Effector CD4-positive, alpha-beta T cell (primary cell): ENCODE data around the gene FBXO40. TPM values are rescaled to one million over a fixed set of nuclear protein-coding genes. Genes with fewer than 3 reads are reported as not detected.
"Not testable (repeated sequence)": the region's sequence is repeated elsewhere in the genome, so short reads cannot be mapped to it uniquely, and the experiment has no call there.

Experiments used
- DNase-seq: peaks from one replicate; pipeline ENCODE4 v3.0.0-alpha.2; 2020
- total RNA-seq: gene quantifications from one replicate; lab custom pipeline; 2026; lab: John Stamatoyannopoulos, UW

FBXO40 gene, protein sequence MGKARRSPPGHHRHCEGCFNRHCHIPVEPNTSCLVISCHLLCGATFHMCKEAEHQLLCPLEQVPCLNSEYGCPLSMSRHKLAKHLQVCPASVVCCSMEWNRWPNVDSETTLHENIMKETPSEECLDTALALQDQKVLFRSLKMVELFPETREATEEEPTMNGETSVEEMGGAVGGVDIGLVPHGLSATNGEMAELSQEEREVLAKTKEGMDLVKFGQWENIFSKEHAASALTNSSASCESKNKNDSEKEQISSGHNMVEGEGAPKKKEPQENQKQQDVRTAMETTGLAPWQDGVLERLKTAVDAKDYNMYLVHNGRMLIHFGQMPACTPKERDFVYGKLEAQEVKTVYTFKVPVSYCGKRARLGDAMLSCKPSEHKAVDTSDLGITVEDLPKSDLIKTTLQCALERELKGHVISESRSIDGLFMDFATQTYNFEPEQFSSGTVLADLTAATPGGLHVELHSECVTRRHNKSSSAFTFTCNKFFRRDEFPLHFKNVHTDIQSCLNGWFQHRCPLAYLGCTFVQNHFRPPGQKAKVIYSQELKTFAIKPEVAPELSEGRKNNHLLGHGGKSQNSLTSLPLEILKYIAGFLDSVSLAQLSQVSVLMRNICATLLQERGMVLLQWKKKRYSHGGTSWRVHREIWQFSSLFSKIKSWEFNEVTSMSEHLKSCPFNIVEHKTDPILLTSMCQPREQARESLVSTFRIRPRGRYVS
- not detected for total RNA-seq

DNA sequence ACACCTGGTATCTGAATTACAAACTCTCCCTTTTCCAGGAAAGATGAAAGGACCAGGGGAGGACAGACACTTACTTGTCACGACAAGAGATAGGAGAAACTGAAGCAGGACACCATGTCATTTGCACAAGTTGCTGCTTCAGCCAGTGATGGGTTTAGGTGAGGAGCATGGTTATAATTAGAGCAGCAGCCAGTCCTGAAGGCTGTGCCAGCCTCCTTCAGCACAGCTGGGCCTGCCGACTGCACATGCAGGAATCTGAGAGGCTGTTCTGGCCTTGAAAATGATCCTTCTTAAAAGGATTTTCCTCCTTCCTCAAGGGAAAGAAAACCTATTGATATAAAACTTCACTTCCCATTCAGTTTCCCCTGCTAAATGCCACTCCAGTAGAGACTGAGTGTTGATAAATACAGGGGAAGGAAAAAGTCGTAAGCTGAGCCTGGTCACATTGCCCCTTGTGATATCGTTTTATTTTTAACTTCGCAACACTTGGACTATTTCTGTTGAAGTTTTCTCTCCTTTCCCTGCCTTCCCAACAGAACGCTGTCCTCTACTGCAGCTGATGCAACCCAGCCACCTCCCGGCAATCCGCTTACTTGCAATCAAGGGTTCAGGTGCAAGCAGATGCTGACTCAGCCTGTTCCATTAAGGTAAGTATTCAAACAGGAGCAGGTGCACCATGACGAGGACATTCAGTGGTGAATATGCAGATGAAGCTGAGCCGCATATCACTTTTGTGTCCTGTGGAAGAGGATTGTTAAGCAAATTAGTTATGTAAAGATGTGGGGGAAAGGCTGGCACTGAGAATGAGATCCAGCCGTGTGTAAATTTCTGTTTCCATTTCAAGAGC is at the start of gene FBXO40:
TSS of gene FBXO40 (plus strand) at position 524 of the 847 bp plus-strand sequence. CDS start 27,197 bp downstream, outside the sequence.
- no peak for DNase-seq

DNA sequence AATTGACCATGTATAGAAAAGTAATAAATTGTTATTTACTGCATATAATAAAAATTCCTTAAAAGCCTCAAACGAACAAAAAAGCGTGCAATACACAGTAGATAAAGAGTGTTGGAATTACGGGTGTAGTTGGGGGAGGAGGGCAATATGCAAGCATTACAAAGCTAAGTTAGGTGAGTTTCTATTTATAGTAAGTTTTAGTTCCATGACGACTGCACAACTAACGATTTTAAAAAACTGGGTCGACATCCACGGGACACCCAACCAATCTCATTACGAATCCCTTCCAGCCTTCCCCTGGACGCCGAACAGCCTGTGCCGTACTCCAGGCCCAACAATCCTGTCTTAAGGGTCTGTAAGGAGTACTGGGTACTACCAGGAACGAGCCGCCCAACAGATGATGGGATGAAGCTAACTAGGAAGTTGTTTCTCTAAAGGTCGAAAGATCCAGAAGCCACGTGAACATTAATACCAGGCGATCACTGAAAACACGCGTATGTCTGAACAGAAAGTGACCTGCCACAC is 48.1 kb upstream of the FBXO40 start:
- no peak for DNase-seq

DNA sequence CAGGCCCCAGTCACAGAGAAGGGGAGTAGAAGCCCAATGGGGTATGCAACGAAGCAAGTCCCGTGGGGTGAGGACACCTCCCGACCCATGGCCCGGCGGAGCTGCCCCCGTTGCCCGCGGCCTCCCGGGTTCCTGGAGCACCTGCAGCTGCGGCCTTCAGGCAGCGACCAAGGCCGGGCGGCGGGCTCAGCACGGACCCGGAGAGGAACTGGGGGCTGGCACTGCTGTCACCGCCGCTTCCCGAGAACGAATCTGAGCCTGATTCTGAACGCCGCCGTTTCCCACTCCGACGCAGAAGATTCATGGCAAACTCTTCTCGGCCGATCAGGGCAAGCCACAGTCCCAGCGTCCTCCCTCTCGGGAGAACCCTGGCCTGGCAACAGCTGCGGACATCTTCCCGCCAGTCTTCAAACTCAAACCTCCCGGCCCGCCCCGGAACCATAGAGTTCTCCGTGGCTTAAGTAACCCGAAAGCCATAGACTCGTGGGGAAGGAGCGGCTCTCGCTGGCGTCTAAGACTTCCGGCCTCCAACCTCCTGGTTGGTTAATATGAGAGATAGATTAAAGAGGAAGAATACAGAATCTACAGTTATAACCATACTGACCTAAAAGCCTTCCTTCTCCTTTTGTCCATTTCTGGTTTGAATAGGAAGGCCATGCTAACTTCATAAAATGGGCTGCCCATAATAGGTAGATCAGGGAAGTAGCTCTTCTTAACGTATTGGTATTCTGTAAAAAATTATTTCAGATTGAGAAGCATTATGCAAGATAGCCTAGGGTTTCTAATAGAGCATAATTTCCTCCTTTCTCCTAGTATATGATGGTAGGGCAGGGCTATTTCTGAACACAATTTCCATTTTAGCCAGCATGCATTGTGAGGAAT is 47.4 kb upstream of the FBXO40 start, which contains the start of gene POLQ:
TSS of gene POLQ (minus strand) at position 415 of the 882 bp plus-strand sequence. CDS start at position 304, 111 bp downstream.
- DNase-seq: peak; percentile 82

DNA sequence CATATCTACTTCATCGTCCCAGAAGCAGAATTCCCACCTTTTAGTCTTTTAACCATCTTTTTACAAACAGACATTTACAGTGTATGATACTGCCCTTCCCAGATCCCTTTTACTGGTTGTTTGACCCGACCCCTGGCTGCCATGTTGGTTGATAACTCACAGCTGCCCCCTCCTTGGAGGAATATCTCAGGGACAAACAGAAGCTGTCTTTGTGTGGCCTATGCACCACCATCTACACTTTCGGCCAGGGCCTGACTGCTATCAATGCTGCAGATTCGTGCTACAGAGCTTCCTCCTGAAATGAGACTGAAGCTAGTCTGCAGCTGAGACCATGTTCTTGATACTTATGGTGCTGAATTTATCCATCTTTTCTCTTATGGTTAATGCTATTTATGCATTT is 40.8 kb upstream of the FBXO40 start:
- no peak for DNase-seq

DNA sequence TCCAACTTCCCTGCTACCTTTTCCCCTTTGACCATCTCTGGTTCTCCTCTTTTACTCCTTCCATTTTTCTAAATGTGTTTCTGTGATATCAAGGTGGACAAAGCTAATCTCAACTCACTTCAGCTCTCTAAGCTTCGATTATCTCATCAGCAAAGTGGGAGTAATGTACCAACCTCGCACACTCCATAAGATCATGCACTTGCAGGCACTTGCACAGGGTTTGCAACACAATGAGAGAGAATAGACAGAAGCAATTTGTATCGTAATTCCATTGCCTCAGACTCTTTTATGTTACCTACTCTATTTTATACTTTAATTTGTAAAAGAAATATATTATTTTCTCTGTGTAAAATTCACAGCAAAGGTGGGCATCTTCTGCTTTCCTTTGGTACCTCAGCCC is 40.4 kb upstream of the FBXO40 start:
- no peak for DNase-seq

DNA sequence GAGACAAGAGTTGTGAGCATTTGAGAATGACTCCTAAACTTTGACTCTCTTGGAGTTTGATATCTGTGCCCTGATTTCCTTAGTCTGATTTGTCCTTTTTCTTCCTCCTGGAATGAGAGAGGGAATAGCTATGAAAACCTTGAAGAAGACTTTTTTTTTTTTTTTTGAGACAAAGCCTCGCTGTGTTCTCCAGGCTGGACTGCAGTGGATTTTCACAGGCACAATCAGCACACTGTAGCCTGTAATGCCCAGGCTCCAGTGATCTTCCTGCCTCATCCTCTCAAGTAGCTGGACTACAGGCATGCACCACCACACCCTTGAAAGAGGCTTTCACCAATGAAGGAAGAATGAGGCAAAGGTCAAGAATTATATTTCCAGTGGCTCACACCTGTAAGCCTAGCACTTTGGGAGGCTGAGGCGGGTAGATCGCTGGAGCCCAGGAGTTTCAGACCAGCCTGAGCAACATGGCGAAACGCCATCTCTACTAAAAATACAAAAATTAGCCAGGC is 35.7 kb upstream of the FBXO40 start:
- DNase-seq: no peak

DNA sequence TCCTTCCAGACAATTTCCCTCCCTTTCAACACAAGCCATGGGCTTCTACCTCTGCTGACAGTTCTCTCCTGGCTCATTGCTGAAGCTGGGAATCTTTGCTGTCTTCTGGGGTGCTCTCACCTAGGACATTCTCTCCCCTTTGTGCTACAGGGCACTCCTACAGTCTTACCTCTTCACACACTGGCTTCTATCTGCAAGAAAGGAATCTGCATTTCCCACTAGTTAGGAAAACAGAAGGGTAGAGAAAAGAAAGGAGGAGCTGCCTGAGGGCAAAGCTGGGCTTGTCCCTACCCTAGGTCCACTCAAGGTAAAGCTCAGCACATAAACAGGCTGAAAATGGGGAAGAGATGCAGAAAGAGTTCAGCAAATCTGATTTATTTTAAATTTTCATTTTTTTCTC is 31.0 kb upstream of the FBXO40 start:
- no peak for DNase-seq

DNA sequence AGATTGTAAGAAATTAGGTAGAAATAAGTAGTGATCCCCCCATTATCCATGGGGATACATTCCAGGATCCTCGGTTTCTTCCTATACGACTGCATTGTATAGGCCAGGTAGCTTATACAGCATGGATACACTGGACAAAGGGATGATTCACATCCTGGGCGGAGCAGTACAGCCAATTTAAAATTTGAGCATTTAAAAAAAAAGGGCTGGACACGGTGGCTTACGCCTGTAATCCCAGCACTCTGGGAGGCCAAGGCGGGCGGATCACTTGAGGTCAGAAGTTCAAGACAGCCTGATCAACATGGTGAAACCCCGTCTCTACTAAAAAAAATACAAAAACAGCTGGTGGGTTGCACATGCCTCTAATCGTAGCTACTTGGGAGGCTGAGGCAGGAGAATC is 26.4 kb upstream of the FBXO40 start:
- no peak for DNase-seq

DNA sequence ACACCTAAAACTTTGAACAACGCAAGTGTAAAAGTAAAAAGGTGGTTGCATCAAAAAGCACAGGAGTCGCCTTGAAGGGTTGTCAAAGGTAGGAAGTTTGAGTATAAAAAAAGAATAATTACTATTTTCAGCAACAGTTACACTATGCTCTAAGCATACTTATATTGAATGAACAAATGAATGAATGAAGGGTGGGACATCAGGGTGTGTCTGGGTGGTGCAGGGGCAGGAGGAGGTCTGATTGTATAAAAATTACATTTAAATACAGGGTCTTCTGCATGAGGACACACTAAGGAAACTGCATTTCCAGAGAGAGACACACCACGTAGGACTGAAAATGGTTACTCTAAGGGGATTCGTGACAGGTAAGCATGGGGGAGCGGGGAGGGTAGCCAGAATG is 25.5 kb upstream of the FBXO40 start, which contains the start of gene ARGFX:
TSS of gene ARGFX (plus strand) at position 301 of the 400 bp plus-strand sequence. CDS start 2,765 bp downstream, outside the sequence.
- no peak for DNase-seq

DNA sequence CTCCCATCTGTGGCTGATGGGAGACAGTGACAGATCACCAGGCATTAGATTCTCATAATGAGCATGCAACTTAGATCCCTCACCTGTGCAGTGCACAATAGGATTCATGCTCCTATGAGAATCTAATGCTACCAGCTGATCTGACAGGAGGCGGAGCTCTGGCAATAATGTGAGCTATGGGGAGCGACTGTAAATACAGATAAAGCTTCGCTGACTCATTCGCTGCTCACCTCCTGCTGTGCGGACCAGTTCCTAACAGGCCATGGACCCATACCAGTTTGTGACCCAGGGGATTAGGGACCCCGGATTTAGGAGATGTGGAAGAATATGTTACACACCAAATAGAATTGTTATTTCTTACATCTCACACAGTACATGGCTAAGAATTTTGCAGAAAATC is 18.7 kb upstream of the FBXO40 start:
- DNase-seq: no peak

DNA sequence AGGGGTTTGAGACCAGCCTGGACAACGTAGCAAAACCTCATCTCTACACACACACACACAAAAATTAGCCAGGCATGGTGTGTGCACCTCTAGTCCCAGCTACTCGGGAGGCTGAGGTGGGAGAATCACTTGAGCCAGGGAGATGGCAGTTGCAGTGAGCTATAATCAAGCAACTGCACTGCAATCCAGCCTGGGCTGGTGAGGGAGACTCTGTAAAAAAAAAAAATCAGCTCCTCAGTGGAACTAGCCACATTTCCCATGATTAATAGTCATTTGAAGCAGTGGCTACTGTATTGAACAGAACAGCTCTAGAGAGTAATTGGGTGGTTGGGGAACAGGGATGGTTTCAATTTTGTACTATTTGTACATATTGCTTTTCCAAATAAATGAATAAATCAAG is 11.5 kb upstream of the FBXO40 start:
- DNase-seq: no peak

DNA sequence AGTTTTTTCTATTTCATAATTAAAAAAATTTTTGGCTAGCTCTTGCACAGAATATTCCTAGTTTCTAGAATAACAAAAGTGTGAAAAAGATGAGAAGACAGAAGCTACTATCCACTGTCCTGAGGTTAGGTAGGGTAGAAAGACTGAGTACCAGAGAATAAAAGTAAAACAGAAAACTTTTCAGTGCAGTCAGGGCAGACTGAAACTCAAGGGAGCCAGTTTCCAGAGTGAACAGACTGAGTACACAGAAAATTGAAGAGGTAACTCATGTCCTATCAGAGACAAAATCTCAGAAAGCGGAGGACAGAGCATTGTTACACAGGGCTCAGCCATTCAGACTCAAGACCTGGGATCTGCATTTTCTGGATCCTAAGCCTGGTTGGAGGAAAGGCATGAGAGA is 8.8 kb upstream of the FBXO40 start:
- no peak for DNase-seq

DNA sequence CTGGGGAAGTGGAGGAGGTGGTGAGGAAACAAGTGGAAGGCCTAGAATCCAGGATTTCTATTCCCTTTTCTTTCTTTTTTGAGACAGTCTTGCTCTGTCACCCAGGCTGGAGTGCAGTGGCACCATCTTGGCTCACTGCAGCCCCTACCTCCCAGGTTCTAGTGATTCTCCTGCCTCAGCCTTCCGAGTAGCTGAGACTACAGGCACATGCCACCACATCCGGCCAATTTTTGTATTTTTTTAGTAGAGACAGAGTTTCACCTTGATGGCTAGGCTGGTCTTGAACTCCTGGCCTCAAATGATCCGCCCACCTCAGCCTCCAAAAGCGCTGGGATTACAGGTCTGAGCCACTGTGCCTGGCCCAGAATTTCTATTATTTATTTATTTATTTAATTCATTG is 627 bp downstream of the FBXO40 start:
- not testable (repeated sequence) for DNase-seq

DNA sequence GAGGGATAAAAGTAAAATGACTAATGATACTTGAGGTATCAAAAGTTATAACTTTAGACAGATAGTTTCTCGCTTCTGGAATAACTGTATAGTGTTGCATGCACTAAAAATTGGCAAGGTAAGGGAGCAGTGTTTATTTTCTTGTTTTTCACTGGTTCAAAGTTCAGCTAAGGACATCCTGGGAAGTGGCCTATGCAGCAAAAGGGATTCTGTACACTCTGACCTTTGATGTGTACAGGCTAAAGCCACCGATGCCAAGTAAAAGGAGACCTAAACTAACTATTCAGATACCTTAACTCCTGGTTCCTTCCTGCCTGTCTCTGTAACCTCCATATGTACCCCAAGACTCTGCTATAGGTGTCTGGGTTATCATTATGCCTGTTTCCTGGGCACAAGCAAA is 1.7 kb downstream of the FBXO40 start:
- no peak for DNase-seq

DNA sequence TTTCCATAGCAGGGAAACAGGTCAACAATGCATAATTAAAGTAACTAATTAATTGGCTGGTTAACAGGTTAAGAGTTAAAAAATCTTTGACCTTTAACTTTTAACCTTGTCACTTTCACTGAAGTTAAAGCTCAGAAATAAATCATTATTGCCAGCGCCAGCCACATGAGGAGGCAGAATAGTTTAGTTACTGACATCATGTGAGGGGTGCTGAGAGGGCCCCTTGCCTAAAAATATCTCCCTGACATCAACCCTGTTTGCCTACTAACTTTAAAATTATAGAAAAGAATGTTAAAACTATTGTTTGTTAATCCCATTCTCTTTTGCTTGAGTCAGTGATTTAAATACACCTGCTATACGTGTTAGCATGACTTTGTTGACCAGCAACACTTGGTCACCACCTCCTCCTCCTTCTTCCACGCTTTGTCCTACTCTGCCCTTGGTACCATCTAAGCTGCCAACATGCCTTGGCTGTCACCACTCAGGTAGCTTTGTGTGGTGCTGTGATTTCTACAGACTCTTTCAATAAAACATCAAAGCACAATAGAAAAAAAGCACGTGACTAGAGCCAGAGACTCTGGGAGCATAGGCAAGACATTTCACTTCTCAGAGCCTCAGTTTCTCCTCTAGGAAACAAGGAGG is 2.7 kb downstream of the FBXO40 start:
- DNase-seq: no peak

DNA sequence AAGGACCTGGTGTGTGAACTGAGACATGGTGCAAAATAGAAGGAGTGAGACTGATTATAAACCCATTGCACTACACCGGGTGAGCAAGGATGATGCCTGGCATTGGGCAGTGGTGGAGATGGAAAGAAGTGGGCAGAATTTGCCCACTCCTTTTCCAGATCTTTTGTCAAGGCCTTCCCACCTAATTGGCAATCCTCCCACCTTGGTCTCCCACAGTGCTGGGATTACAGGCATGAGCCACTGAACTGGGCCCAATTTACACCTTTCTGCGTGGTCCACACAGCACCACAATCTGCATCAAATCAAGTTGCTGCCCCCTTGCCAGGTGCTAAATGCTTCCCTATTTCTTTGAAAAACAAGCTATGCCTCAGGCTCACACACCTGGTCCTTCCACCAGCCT is 5.4 kb downstream of the FBXO40 start:
- no peak for DNase-seq

DNA sequence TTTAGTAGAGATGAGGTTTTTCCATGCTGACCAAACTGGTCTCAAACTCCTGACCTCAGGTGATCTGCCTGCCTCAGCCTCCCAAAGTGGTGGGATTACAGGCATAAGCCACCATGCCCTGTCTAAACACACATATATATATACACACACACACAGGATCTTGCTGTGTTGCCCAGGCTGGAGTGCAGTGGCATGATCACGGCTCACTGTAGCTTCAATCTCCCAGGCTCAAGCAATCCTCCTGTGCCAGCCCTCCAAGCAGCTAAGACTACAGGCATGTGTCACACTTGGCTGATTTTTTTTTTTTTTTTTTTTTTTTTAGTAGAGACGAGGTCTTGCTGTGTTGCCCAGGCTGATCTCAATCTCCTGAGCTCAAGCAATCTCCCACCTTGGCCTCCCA is 6.7 kb downstream of the FBXO40 start:
- not testable (repeated sequence) for DNase-seq

DNA sequence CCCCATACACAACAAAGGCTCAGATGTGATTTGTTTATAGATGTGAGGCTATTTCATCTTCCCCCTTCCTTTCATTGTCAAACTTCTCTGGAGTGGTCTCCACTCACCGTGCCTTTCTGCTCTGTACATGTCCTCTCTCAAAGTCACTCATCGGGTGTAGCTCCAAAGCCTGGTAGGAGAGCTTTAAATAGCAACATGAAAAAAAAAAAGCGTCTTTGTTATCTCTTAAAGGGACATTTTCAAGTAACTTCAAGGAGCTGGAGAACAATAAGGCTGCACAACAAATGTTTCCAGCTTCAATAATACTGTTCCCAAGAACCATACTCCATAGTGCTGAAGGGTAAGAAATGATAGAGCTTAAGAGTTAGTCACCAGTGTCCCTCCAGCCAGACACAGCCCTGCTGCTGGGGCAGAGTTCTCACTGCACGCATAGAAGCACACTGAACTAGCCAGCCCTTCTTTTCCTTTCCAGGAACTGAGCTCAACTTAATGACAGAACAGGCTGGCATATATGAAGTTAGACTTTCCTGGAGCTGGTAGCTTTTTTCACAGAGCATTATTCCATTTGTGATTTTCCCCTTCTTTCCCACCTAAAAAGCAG is 8.1 kb downstream of the FBXO40 start:
- no peak for DNase-seq

DNA sequence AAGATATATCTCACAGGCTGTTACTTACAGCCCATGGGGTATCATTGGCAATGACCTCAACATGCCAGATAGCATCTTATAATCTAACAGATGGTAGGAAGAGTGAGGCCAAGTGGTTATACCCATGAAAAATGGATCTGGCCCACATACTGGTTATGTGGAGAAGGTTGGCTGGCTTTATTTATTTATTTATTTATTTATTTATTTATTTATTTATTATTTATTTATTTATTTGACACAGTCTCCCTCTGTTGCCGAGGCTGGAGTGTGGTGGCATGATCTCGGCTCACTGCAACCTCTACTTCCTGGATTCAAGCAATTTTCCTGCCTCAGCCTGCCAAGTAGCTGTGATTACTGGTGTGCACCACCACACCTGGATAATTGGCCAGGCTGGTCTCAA is 11.6 kb downstream of the FBXO40 start:
- no peak for DNase-seq

DNA sequence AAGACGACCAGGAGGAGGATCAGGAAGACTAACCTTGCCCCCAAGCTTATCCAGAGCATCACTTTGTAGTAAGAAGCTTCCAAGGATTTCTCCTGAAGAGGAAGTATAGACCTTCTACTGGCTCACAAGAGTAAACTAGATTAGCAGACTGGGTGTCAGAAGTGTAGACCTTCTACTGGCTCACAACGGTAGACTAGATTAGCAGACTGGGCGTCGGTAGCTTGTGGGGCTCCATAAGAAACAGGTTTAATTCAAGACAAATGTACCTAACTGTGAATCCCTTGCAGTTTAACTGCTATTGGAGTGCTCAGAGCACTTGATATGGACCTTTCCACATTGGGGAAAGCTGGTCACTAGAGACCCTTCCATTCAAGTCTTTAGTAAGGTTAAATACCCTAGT is 12.9 kb downstream of the FBXO40 start:
- no peak for DNase-seq

DNA sequence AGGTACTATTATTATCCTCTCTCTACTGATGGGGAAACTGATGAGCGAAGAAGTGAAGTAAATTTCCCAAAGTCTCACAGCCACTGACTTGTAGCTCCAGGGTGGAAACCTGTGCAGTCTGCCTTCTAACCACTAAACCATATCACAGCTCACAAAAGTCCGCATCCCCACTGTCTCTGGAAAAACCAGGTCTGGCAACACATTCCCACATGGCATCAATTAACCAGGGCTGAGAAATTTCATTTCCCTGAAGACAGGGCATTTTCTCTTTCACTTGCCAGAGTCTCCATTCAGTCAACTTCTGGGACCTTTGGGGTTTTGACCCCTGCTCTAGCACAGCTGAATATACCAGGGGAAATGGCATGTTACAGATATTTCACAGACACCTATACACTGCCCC is 26.5 kb downstream of the FBXO40 start:
- DNase-seq: no peak
